T-helper 1 cell (primary cell): ENCODE data around the gene COL16A1.

Source experiments
- DNase-seq, 5 donors: peaks; one replicate each; pipeline ENCODE4 v3.0.0-alpha.2; 2012 to 2020

The COL16A1 gene

GRCh38 chr1:31644560-31645273 is 59.1 kb downstream of the COL16A1 start, which contains the start of gene PEF1:
PEF1 (minus strand) TSS chr1:31644876; CDS start chr1:31644864, 12 bp downstream.
- peak; percentile 98 to 100 (median 98) for DNase-seq

DNA sequence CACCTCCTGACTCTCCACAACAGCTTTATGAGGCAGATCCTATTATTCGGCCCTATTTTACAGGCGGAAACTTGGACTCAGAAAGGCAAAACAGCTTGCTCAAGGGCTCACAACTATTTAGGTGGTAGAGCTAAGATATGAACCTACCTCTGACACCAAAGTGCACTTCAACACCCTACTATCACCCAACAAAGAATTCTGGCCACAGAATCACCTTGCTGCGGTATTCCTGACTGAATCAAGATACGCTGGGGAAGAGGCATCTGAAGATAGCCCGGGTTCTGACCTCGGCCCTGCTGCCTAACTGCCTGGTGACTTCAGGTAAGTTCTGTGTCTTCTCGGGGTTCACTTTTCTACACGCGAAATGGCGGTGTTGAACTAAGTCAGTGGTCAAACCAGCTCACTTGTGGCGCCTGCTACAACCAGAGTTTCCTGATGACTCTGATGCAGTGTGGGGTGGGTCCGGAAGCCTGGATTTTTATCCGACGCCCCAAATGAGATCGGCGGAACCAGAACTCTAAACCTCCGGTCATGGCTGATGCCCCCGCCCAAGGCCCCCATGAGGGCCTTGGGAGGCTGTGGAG is 59.7 kb downstream of the COL16A1 start:
- DNase-seq: no peak

DNA sequence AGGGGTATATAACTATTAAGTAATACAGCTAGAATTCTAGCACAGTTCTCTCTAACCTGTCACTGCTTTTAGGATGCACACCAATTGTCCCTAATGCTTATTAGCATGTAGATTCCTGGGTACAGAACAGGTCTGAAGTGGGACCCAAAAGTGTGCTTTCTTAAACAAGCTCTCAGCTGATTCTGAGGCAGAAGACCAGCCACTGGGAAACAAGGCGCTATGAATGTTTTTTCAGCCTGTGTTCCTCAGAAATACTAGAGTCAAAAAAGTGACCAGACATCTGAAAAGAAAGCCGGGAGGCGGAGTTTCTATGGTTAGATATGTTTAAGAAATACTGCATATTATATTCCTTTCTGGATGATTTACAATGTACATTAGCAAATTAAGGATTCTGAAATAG is 60.9 kb downstream of the COL16A1 start:
- no peak for DNase-seq

- DNase-seq: no peak
Observed at GRCh38 chr1:31642366-31642765, 61.5 kb downstream of the COL16A1 start.

DNA sequence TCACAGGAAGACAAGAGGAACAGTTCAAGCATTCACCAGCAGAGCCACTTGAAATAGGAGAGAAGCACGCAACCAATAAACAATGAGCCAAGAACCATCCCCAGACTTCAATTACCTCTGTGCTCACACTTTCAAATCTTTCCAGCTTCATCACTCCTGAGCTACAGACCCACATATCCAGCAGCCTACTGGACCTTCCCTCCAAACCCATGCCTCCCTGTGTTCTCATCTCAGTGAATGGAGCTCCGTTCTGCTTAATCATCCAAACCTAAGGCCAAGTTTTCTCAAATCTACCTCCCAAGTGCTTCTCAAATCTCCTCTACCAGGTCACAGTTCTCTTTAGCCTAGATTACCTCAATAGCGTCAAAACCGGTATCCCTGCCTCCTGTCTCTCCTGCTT is 62.9 kb downstream of the COL16A1 start:
- no peak for DNase-seq

DNA sequence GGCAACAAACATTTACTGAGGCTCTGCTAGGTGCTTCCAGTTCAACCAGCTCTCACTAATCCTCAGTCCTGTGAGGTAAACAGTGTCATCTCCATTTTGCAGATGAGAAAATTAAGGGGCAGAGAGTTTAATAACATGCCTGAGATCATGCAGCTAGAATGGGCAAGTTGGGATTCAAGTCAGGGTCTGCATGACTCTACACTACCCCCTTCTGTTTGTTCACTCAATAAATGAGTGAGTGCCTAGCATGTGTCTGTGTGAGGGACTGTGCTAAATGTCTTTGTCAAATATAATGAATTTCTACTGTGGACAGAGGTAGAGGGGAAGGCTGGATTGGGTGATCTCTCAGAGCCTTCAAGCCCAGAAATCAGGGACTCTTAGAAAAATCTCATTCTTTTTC is 63.6 kb downstream of the COL16A1 start:
- no peak for DNase-seq

GRCh38 chr1:31639543-31639942 is 64.3 kb downstream of the COL16A1 start:
- no peak for DNase-seq

GRCh38 chr1:31637915-31638673 is 65.7 kb downstream of the COL16A1 start:
- no peak for DNase-seq

DNA sequence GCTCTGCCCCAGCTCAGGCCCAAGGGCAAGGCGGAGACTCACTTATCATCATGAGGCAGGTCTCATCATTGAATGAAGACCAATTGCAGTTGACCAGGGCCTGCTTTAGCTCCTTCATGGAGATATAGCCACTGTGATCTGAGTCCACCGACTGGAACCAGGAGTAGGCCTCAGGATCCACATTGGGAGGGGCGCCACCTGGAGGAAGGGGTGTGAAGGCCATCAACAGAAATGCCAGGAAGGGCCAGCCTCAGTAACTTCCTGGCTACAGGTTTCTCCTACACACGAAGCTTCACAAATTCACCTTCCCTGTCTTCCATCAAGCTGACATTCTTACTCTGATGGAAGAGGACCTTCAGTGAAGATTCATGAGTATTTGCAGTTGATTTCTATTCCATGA is 70.7 kb downstream of the COL16A1 start:
- peak in 1 of 5 donors; percentile 28 for DNase-seq

GRCh38 chr1:31632649-31633048 is 71.2 kb downstream of the COL16A1 start:
- DNase-seq: no peak

GRCh38 chr1:31628931-31629556 is 74.8 kb downstream of the COL16A1 start:
- no peak for DNase-seq

GRCh38 chr1:31627930-31628559 is 75.8 kb downstream of the COL16A1 start:
- DNase-seq: no peak

- no peak for DNase-seq
Observed at GRCh38 chr1:31627301-31627929, 76.4 kb downstream of the COL16A1 start.

GRCh38 chr1:31626223-31627207 is 77.3 kb downstream of the COL16A1 start:
- no peak for DNase-seq

- DNase-seq: no peak
Observed at GRCh38 chr1:31625561-31626222, 78.1 kb downstream of the COL16A1 start.

DNA sequence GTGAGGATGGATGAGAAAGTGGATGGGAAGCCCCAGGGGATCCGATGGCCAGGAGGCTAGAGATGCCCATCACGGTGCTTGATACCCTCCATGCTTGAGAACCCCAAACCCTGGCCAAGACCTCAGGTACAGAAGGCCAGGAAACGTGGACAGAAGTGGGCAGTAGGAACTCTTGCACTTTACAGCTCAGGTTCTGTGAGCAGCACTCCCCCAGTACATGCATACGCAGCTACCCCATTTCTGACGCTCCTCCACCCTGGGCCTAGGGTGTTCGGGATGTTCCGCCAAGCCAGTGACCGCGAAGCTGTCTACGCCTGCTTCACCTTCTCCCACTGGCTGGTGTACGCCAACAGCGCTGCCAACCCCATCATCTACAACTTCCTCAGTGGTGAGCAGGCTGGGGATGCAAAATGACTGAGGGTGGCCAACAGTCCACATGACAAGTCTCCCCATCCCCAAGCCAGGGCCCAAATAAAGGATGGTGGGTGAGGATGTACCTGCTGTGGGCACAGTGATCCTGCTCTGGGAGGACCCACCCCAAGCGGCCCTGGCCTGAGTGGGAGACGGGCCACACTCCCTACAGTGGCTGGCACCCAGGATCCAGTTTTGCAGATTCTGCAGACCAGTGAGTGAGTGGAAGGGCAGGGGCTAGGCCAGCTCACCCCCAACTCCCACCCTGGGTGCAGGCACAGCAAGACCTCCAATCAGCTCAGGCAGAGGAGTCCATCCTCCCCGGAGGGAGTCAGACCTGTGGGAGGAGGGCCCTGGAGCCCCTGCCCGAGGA is 78.9 kb downstream of the COL16A1 start:
- DNase-seq: no peak

- no peak for DNase-seq
Observed at GRCh38 chr1:31624309-31624708, 79.5 kb downstream of the COL16A1 start.

DNA sequence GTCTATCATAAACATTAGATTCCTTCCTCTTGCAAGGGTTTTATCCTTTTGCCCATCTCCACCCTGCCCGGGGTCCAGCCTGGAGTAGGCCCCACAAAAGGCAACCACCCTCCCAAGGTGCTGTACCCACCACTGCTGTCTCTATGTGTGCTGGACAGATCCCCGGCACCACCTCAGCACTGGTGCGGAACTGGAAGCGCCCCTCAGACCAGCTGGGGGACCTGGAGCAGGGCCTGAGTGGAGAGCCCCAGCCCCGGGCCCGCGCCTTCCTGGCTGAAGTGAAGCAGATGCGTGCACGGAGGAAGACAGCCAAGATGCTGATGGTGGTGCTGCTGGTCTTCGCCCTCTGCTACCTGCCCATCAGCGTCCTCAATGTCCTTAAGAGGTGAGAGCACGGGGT is 80.5 kb downstream of the COL16A1 start:
- DNase-seq: no peak

- DNase-seq: no peak
Observed at GRCh38 chr1:31621847-31622730, 81.7 kb downstream of the COL16A1 start.
